K562 (cell line): ENCODE measurements around the gene SEPHS2. TPM values are rescaled to one million over a fixed set of nuclear protein-coding genes. Genes with fewer than 3 reads are reported as not detected.

Source experiments
- ASH1L ChIP-seq: fragments of 450-650 bp; IDR thresholded peaks from 2 replicates; pipeline ENCODE4 v1.6.1; 2018; ENCODE audit warnings: borderline replicate concordance, mild to moderate bottlenecking, low read depth; ENCODE audit not compliant: partially characterized antibody
- CBX1 ChIP-seq: sonication (generic); IDR thresholded peaks from 2 replicates; pipeline ENCODE4 v1.6.1; 2016; ENCODE audit warnings: antibody characterized with exemption, low read depth, mild to moderate bottlenecking
- CTCFL ChIP-seq: IDR thresholded peaks from 2 replicates; pipeline ENCODE4 v1.6.1; 2011; ENCODE audit warnings: borderline replicate concordance, low read depth, mild to moderate bottlenecking, moderate library complexity, low read length; ENCODE audit not compliant: insufficient read depth, poor library complexity, severe bottlenecking
- DNMT1 ChIP-seq: fragments of 450-650 bp; IDR thresholded peaks from 2 replicates; pipeline ENCODE4 v1.6.1; 2016; ENCODE audit warnings: antibody characterized with exemption, mild to moderate bottlenecking
- ELF1 ChIP-seq: fragments of 200-800 bp; sonication (Bioruptor generic); IDR thresholded peaks from 2 replicates; pipeline ENCODE4 v1.6.1; 2016; ENCODE audit warnings: missing genetic modification characterization, missing compliant biosample characterization
- KHSRP ChIP-seq: fragments of 450-650 bp; IDR thresholded peaks from 2 replicates; pipeline ENCODE4 v1.6.1; 2017
- MAZ ChIP-seq, 2 experiments: fragments of 450-650 bp in 1 of 2; sonication (generic) in 1 of 2; formaldehyde crosslinking; IDR thresholded peaks in 1 of 2; conservative IDR thresholded peaks in 1 of 2; 2 replicates each; pipeline versions ENCODE4 v1.4.0 to v1.5.0; 2020; ENCODE audit warnings: mild to moderate bottlenecking in 1 of 2, missing genetic modification reagents in 1 of 2
- NFXL1 ChIP-seq: fragments of 450-650 bp; formaldehyde crosslinking; IDR thresholded peaks from 2 replicates; pipeline ENCODE4 v1.4.0; 2021; ENCODE audit warnings: mild to moderate bottlenecking
- NONO ChIP-seq, 2 experiments: fragments of 200-400 bp in 1 of 2; fragments of 450-650 bp in 1 of 2; formaldehyde crosslinking in 1 of 2; IDR thresholded peaks; 2 replicates each; pipeline ENCODE4 v1.6.1; 2017; ENCODE audit warnings: low read depth in 2 of 2, mild to moderate bottlenecking in 2 of 2, moderate library complexity in 2 of 2, low read length in 1 of 2
- NR1H2 ChIP-seq: sonication (generic); formaldehyde crosslinking; IDR thresholded peaks from 2 replicates; pipeline ENCODE4 v1.4.0; 2020; ENCODE audit warnings: mild to moderate bottlenecking, missing genetic modification reagents
- PCBP2 ChIP-seq: fragments of 200-400 bp; formaldehyde crosslinking; IDR thresholded peaks from 2 replicates; pipeline ENCODE4 v1.6.1; 2018; ENCODE audit warnings: low read length, low read depth, mild to moderate bottlenecking, moderate library complexity; ENCODE audit not compliant: poor library complexity, severe bottlenecking
- PHF21A ChIP-seq: fragments of 450-650 bp; IDR thresholded peaks from 2 replicates; pipeline ENCODE4 v1.6.1; 2017; ENCODE audit warnings: low read depth, borderline replicate concordance
- RAD21 ChIP-seq, 2 experiments: fragments of 250-450 bp in 1 of 2; fragments of 450-650 bp in 1 of 2; sonication (Bioruptor Pico) in 1 of 2; formaldehyde crosslinking in 1 of 2; IDR thresholded peaks in 1 of 2; conservative IDR thresholded peaks in 1 of 2; 2 replicates each; pipeline versions ENCODE4 v1.4.0 to v1.8.0; 2020 to 2022; ENCODE audit warnings: mild to moderate bottlenecking in 2 of 2, moderate library complexity in 1 of 2
- RUNX1 ChIP-seq: sonication (generic); IDR thresholded peaks from 2 replicates; pipeline ENCODE4 v1.6.1; 2016; ENCODE audit warnings: antibody characterized with exemption, low read depth
- SETDB1 ChIP-seq: IDR thresholded peaks from one replicate; pipeline ENCODE4 v1.6.1; 2012; ENCODE audit warnings: low read length, control low read depth, inconsistent platforms
- SMARCA4 ChIP-seq: fragments of 450-650 bp; IDR thresholded peaks from 2 replicates; pipeline ENCODE4 v1.6.1; 2016
- SMARCC2 ChIP-seq: fragments of 450-650 bp; IDR thresholded peaks from 2 replicates; pipeline ENCODE4 v1.6.1; 2017; ENCODE audit warnings: antibody characterized with exemption, moderate library complexity, mild to moderate bottlenecking, low read depth
- TBL1XR1 ChIP-seq, 2 experiments: IDR thresholded peaks; 2 replicates each; pipeline ENCODE4 v1.6.1; 2012; ENCODE audit warnings: improper control_type of control experiment in 2 of 2, low read length in 2 of 2, mild to moderate bottlenecking in 1 of 2
- TOE1 ChIP-seq, 2 experiments: fragments of 450-650 bp in 1 of 2; sonication (generic) in 1 of 2; formaldehyde crosslinking in 1 of 2; IDR thresholded peaks; 2 replicates each; pipeline versions ENCODE4 v1.7.1 to v1.8.0; 2016 to 2022; ENCODE audit warnings: borderline replicate concordance in 2 of 2, mild to moderate bottlenecking in 2 of 2, antibody characterized with exemption in 1 of 2, inconsistent platforms in 1 of 2, low read depth in 1 of 2, missing genetic modification reagents in 1 of 2, moderate library complexity in 1 of 2
- ZC3H11A ChIP-seq: IDR thresholded peaks from 2 replicates; pipeline ENCODE4 v1.6.1; 2012; ENCODE audit warnings: low read depth, low read length, improper control_type of control experiment
- ZNF212 ChIP-seq: fragments of 450-650 bp; formaldehyde crosslinking; IDR thresholded peaks from 2 replicates; pipeline ENCODE4 v1.4.0; 2020; ENCODE audit warnings: mild to moderate bottlenecking
- ZNF263 ChIP-seq: sonication (generic); formaldehyde crosslinking; IDR thresholded peaks from 2 replicates; pipeline ENCODE4 v1.8.0; 2022; ENCODE audit warnings: mild to moderate bottlenecking, missing genetic modification reagents, borderline replicate concordance
- ZNF311 ChIP-seq: fragments of 250-450 bp; sonication (Bioruptor Pico); IDR thresholded peaks from 2 replicates; pipeline ENCODE4 v1.4.0; 2020; ENCODE audit warnings: mild to moderate bottlenecking, moderate library complexity
- ZNF408 ChIP-seq: fragments of 250-450 bp; sonication (Bioruptor Pico); IDR thresholded peaks from 2 replicates; pipeline ENCODE4 v1.4.0; 2020; ENCODE audit warnings: low read depth, mild to moderate bottlenecking, moderate library complexity
- ZNF766 ChIP-seq: fragments of 200-800 bp; sonication (Bioruptor generic); conservative IDR thresholded peaks from 2 replicates; pipeline ENCODE4 v1.6.1; 2016; ENCODE audit warnings: missing genetic modification characterization, missing compliant biosample characterization
- ZNF780A ChIP-seq: fragments of 250-450 bp; sonication (Bioruptor Pico); IDR thresholded peaks from 2 replicates; pipeline ENCODE4 v1.5.0; 2021; ENCODE audit warnings: mild to moderate bottlenecking
- ZNF79 ChIP-seq: fragments of 250-450 bp; sonication (Bioruptor Pico); IDR thresholded peaks from 2 replicates; pipeline ENCODE4 v1.4.0; 2020; ENCODE audit warnings: low read depth, mild to moderate bottlenecking, moderate library complexity
- polyA plus RNA-seq, 8 experiments: library from polyadenylated mRNA; depleted of rRNA in 4 of 8; stranded (reverse) in 5 of 8; unstranded in 3 of 8; fragments of >200 nt; fragmentation: Nextera tagmentation in 2 of 8; fragmentation: Illumina TruSeq in 1 of 8; extraction: Ambion mirVana in 2 of 8; extraction: Trizol in 1 of 8; gene quantifications; 2 replicates each; pipeline versions ENCODE4 v1.2.1 to v1.2.3, GENCODE V29; 2011 to 2014; ENCODE audit warnings: inconsistent platforms in 1 of 8, missing spikeins in 1 of 8
- total RNA-seq, 7 experiments: library from RNA; depleted of rRNA in 6 of 7; stranded (reverse); fragments of >200 nt in 6 of 7; fragmentation: Illumina TruSeq in 2 of 7; extraction: Trizol in 2 of 7; gene quantifications; 2 replicates each; pipeline versions ENCODE4 v1.2.1 to v1.2.3, GENCODE V29; 2011 to 2021; ENCODE audit warnings: low replicate concordance in 1 of 7

The SEPHS2 gene
- total and polyA plus RNA-seq, 9 of the 15 experiments (the other 6 are each of a cell fraction or from before 2014, with no cell fraction given) = 20.9 to 90.6 (median 43.4) TPM

- TF ChIP-seq NR1H2 (CRISPR knock-in tag) (no peak), NFXL1 (no peak), SMARCA4 (peak; percentile 75), TOE1 (IDR thresholded peaks at IDR 0.05; ENCODE audit: borderline replicate concordance) (0 out of 2 replicates have a peak, but pooled peaks have one; percentile 2), TOE1 (CRISPR knock-in tag; IDR thresholded peaks at IDR 0.05; ENCODE audit: borderline replicate concordance, low read depth) (no peak), SETDB1 (no peak), PHF21A (peak; percentile 94), ZNF212 (CRISPR knock-in tag) (no peak), MAZ (CRISPR knock-in tag; conservative IDR thresholded peaks at IDR 0.05 in 1 of 2, IDR thresholded peaks at IDR 0.05 in 1 of 2) (peak in 1 of 2 experiments; percentile 90; a peak in 3 of 4 replicates), ZNF263 (CRISPR knock-in tag) (peak; percentile 73; the same call in 1 of the 2 replicates), RAD21 (CRISPR knock-in tag; conservative IDR thresholded peaks at IDR 0.05 in 1 of 2, IDR thresholded peaks at IDR 0.05 in 1 of 2) (peak; percentile 85 to 87), ZNF780A (no peak), SMARCC2 (no peak), ASH1L (peak; percentile 39), NONO (IDR thresholded peaks at IDR 0.05; ENCODE audit: low read depth in 2 of 2, low read length in 1 of 2) (no peak; a peak in 1 of 4 replicates), CTCFL (peak; percentile 58), ELF1 (peak; percentile 77), ZNF311 (CRISPR knock-in tag) (no peak), PCBP2 (no peak), KHSRP (no peak), RUNX1 (no peak; the same call in 1 of the 2 replicates), CBX1 (no peak), TBL1XR1 (IDR thresholded peaks at IDR 0.05; ENCODE audit: low read length in 2 of 2) (peak in 1 of 2 experiments; percentile 48; a peak in 1 of 4 replicates), ZNF408 (CRISPR knock-in tag) (no peak), ZNF79 (CRISPR knock-in tag) (no peak), DNMT1 (no peak), ZNF766 (CRISPR knock-in tag) (peak; percentile 47; the same call in 1 of the 2 replicates), ZC3H11A (no peak)
Observed at GRCh38 chr16:30429678-30430427, 15.8 kb downstream of the SEPHS2 start, which contains the start of gene DCTPP1 (continued).
